Measurements from ENCODE around the gene CYSRT1.

The CYSRT1 gene

GRCh38 chr9:137273611-137274320 lies 48.8 kb downstream of the CYSRT1 start:
- peak overlapping the region; percentile 94 for H3K27ac ChIP-seq
- ChIA-PET POLR2A (ENCODE audit: low non-redundant PET) (interaction anchor here (0.5 to 0.9 kb wide), 7 partner anchors 13 to 165 kb away, joined by 3 to 7 read pairs (median 3); partner anchors contain the start of genes TPRN and TUBB4B), CTCF (interaction anchor here (0.7 to 1.5 kb wide), 3 partner anchors 13 to 37 kb away, joined by 3 to 6 read pairs (median 4); no protein-coding TSS in a partner anchor)

DNA sequence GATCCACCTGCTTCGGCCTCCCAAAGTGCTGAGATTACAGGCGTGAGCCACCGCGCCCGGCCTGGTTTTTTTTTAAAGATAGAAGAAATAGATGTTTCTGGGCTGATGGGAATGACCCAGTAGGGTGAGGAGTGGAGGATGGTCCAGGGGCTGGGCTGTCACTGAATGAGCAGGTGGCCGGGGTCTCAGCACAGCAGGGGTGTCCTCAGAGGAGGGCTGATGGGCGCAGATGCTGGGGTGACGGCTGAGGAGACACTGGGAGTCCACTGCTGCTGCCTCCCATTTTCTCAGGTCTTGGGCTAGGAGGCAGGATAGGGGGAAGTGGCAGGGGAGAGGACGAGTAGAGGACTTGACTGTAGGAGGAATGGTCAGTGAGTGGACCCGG lies 50.2 kb downstream of the CYSRT1 start:
- ChIA-PET CTCF (interaction anchor here (0.7 kb wide), 1 partner anchor 15 kb away, joined by 4 read pairs; no protein-coding TSS in a partner anchor), POLR2A (ENCODE audit: low non-redundant PET) (interaction anchor here (0.7 to 1.0 kb wide), 3 partner anchors 27 to 48 kb away, joined by 3 to 4 read pairs (median 3); partner anchors contain the start of genes NRARP and RNF224)
- no peak for DNase-seq (ENCODE audit: low spot score)
- peak overlapping the region; percentile 94 for H3K27ac ChIP-seq
- TF ChIP-seq, protein P1, sequence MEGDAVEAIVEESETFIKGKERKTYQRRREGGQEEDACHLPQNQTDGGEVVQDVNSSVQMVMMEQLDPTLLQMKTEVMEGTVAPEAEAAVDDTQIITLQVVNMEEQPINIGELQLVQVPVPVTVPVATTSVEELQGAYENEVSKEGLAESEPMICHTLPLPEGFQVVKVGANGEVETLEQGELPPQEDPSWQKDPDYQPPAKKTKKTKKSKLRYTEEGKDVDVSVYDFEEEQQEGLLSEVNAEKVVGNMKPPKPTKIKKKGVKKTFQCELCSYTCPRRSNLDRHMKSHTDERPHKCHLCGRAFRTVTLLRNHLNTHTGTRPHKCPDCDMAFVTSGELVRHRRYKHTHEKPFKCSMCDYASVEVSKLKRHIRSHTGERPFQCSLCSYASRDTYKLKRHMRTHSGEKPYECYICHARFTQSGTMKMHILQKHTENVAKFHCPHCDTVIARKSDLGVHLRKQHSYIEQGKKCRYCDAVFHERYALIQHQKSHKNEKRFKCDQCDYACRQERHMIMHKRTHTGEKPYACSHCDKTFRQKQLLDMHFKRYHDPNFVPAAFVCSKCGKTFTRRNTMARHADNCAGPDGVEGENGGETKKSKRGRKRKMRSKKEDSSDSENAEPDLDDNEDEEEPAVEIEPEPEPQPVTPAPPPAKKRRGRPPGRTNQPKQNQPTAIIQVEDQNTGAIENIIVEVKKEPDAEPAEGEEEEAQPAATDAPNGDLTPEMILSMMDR (conservative IDR thresholded peaks at IDR 0.05; ENCODE audit: low read depth), result no peak

More at GRCh38 chr9:137273611-137274320, 48.8 kb downstream of the CYSRT1 start:
- TF ChIP-seq, protein P1 (conservative IDR thresholded peaks at IDR 0.05; ENCODE audit: low read depth), result no peak
- DNase-seq (ENCODE audit: low spot score), result peak; percentile 69

Data from RWPE1 (cell line).